Measurements from ENCODE around the gene RAC2.

GRCh38 chr22:37175414-37176281 is 68.4 kb downstream of the RAC2 start:
- TF ChIP-seq CTCF (IDR thresholded peaks at IDR 0.05) (no peak), POLR2A (IDR thresholded peaks at IDR 0.05) (no peak), EP300 (IDR thresholded peaks at IDR 0.05) (no peak)
